Measurements from ENCODE around the gene ZNF17. TPM values are rescaled to one million over a fixed set of nuclear protein-coding genes. Genes with fewer than 3 reads are reported as not detected.

Gene ZNF17
- total RNA-seq, 1 donor from 2014 or later = 10.8 TPM

GRCh38 chr19:57435062-57435978 lies 24.4 kb downstream of the ZNF17 start, which contains the start of gene ZNF749:
ZNF749 (plus strand) TSS chr19:57435325; CDS start chr19:57435579, 254 bp downstream.
- H3K79me2 ChIP-seq (ENCODE audit: low read depth) = peaks cover 55% of the 10 kb centered on the region
- peak within 1 kb of the TSS; percentile 94 for H3K4me3 ChIP-seq
- Mint-ChIP-seq H3K9me3 (peaks cover 60% of the 10 kb centered on the region), H3K36me3 (peaks cover 59% of the 10 kb centered on the region), H3K27ac (peak within 1 kb of the TSS; percentile 82), H3K27me3 (ENCODE audit: insufficient read depth, low read depth) (peaks cover 9% of the 10 kb centered on the region), H3K4me1 (peaks cover 19% of the 10 kb centered on the region), H3K4me3 (peak within 1 kb of the TSS; percentile 100)
- peak within 1 kb of the TSS; percentile 91 for H3K4me2 ChIP-seq
- DNase-seq (ENCODE audit: low spot score) = peak; percentile 99
- H3K27me3 ChIP-seq = no peaks in the 10 kb centered on the region
- peak within 1 kb of the TSS; percentile 86 for H2AFZ ChIP-seq (replicated peaks)
- H3K9ac ChIP-seq = peak within 1 kb of the TSS; percentile 68
- H3K36me3 ChIP-seq = no peaks in the 10 kb centered on the region
- TF ChIP-seq EZH2 (IDR thresholded peaks at IDR 0.05) = no peak
- no peak for TF ChIP-seq EZH2phosphoT487 (IDR thresholded peaks at IDR 0.05)
- TF ChIP-seq CTCF (IDR thresholded peaks at IDR 0.05) = no peak
- H3K4me1 ChIP-seq = peaks cover 6% of the 10 kb centered on the region
- H3K9me3 ChIP-seq (ENCODE audit: low read depth) = no peaks in the 10 kb centered on the region
- no peak within 1 kb of the TSS for H3K27ac ChIP-seq
- H3F3A ChIP-seq (ENCODE audit: low read depth) = peaks cover 6% of the 10 kb centered on the region
- H4K20me1 ChIP-seq (ENCODE audit: low read depth) = peaks cover 4% of the 10 kb centered on the region

- no peak for TF ChIP-seq CTCF (IDR thresholded peaks at IDR 0.05)
- no peak for TF ChIP-seq EZH2 (IDR thresholded peaks at IDR 0.05)
- TF ChIP-seq EZH2phosphoT487 (IDR thresholded peaks at IDR 0.05) = no peak
- peak overlapping the region; percentile 94 for H3K4me3 ChIP-seq
- no peaks in the 10 kb centered on the region for H3K36me3 ChIP-seq
- no peak overlapping the region for H2AFZ ChIP-seq (replicated peaks)
- H3K4me1 Mint-ChIP-seq = peaks cover 19% of the 10 kb centered on the region
- peak overlapping the region; percentile 100 for H3K4me3 Mint-ChIP-seq
- peaks cover 6% of the 10 kb centered on the region for H3F3A ChIP-seq (ENCODE audit: low read depth)
- H3K27ac Mint-ChIP-seq = no peak overlapping the region
- H3K4me1 ChIP-seq = peaks cover 6% of the 10 kb centered on the region
- H3K9me3 ChIP-seq (ENCODE audit: low read depth) = no peaks in the 10 kb centered on the region
- peaks cover 67% of the 10 kb centered on the region for H3K36me3 Mint-ChIP-seq
- peaks cover 4% of the 10 kb centered on the region for H4K20me1 ChIP-seq (ENCODE audit: low read depth)
- no peaks in the 10 kb centered on the region for H3K27me3 ChIP-seq
- H3K4me2 ChIP-seq = peak overlapping the region; percentile 91
- DNase-seq (ENCODE audit: low spot score) = no peak
- H3K27me3 Mint-ChIP-seq (ENCODE audit: insufficient read depth, low read depth) = peaks cover 11% of the 10 kb centered on the region
- H3K79me2 ChIP-seq (ENCODE audit: low read depth) = peaks cover 59% of the 10 kb centered on the region
- peaks cover 69% of the 10 kb centered on the region for H3K9me3 Mint-ChIP-seq
- no peak overlapping the region for H3K27ac ChIP-seq
- no peak overlapping the region for H3K9ac ChIP-seq
Measured at GRCh38 chr19:57436417-57436816, 25.5 kb downstream of the ZNF17 start.

DNA sequence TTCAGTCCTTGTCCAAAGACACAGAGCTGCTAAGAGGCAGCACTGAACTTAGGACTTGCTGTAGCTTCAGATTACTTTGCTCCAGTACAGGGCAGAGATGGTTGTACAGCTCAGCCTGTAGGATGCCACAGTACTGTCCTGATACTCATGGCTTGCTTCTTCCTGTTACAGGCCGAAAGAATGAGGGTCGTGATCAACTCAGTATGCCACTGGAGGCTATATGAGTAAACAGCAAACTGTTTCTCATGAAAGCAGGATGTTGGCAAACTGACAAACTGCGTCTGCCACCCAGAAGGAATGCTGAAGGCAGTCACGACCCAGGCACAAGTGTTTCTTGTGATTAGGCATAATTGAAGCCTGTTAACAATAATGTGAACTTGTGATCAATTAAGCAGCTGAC lies 27.0 kb downstream of the ZNF17 start:
- Histone ChIP-seq H3K9ac (no peak overlapping the region), H3K9me3 (ENCODE audit: low read depth) (no peaks in the 10 kb centered on the region), H3F3A (ENCODE audit: low read depth) (peaks cover 6% of the 10 kb centered on the region), H3K4me3 (no peak overlapping the region), H3K36me3 (no peaks in the 10 kb centered on the region), H3K27ac (no peak overlapping the region), H3K79me2 (ENCODE audit: low read depth) (peaks cover 71% of the 10 kb centered on the region), H3K4me1 (peaks cover 6% of the 10 kb centered on the region), H4K20me1 (ENCODE audit: low read depth) (peaks cover 4% of the 10 kb centered on the region), H3K27me3 (no peaks in the 10 kb centered on the region), H3K4me2 (no peak overlapping the region), H2AFZ (replicated peaks) (no peak overlapping the region)
- peaks cover 19% of the 10 kb centered on the region for H3K4me1 Mint-ChIP-seq
- DNase-seq (ENCODE audit: low spot score) = no peak
- TF ChIP-seq EZH2 (IDR thresholded peaks at IDR 0.05) (no peak), CTCF (IDR thresholded peaks at IDR 0.05) (no peak), EZH2phosphoT487 (IDR thresholded peaks at IDR 0.05) (no peak)
- H3K4me3 Mint-ChIP-seq = no peak overlapping the region
- H3K27me3 Mint-ChIP-seq (ENCODE audit: insufficient read depth, low read depth) = peaks cover 12% of the 10 kb centered on the region
- peaks cover 76% of the 10 kb centered on the region for H3K36me3 Mint-ChIP-seq
- peaks cover 79% of the 10 kb centered on the region for H3K9me3 Mint-ChIP-seq
- no peak overlapping the region for H3K27ac Mint-ChIP-seq
